Adrenal gland (tissue), 12 donors: ENCODE results near the gene HIVEP1. TPM values are rescaled to one million over a fixed set of nuclear protein-coding genes. Genes with fewer than 3 reads are reported as not detected.

Experiments used
- DNase-seq, 7 donors: peaks; one replicate each; pipeline ENCODE4 v3.0.0-alpha.2; 2019 to 2020
- H3K27ac ChIP-seq, 5 donors: fragments of 200-600 bp; sonication (generic) in 4 of 5; 1 replicate in 3 of 5; 2 replicates in 2 of 5; pipeline versions ENCODE4 v1.5.1 to v1.8.0; 2016 to 2020; ENCODE audit warnings: mild to moderate bottlenecking in 1 of 5
- H3K27me3 ChIP-seq: fragments of 200-600 bp; 2 replicates; pipeline ENCODE4 v1.8.0; 2021
- H3K36me3 ChIP-seq, 2 donors: fragments of 200-600 bp; replicated peaks in 1 of 2; 1 replicate in 1 of 2; 2 replicates in 1 of 2; pipeline versions ENCODE4 v1.5.1 to v1.8.0; 2018 to 2022
- H3K4me1 ChIP-seq, 2 donors: fragments of 200-600 bp; replicated peaks in 1 of 2; 1 replicate in 1 of 2; 2 replicates in 1 of 2; pipeline versions ENCODE4 v1.5.1 to v1.8.0; 2018 to 2021
- H3K4me3 ChIP-seq, 4 donors: fragments of 200-600 bp; sonication (generic) in 3 of 4; one replicate each; pipeline ENCODE4 v1.5.1; 2016 to 2018
- H3K9me3 ChIP-seq, 3 donors: fragments of 200-600 bp; sonication (generic) in 1 of 3; replicated peaks in 1 of 3; 1 replicate in 2 of 3; 2 replicates in 1 of 3; pipeline versions ENCODE4 v1.5.1 to v1.8.0; 2016 to 2021
- CTCF ChIP-seq, 6 experiments: fragments of 450-650 bp in 4 of 6; fragments of 200-600 bp in 2 of 6; sonication (generic) in 1 of 6; IDR thresholded peaks; 1 replicate in 5 of 6; 2 replicates in 1 of 6; pipeline versions ENCODE4 v1.5.1 to v1.8.0; 2016 to 2021; ENCODE audit warnings: antibody characterized with exemption in 6 of 6, mild to moderate bottlenecking in 2 of 6, moderate library complexity in 1 of 6
- POLR2A ChIP-seq, 2 donors: fragments of 450-650 bp; IDR thresholded peaks; one replicate each; pipeline ENCODE4 v1.6.1; 2017; ENCODE audit warnings: antibody characterized with exemption in 2 of 2, mild to moderate bottlenecking in 2 of 2, moderate library complexity in 1 of 2
- WGBS, 4 donors: extraction: QIAGEN DNeasy Blood & Tissue Kit in 2 of 4; methylation state at CpG; one replicate each; pipeline versions ENCODE4 v1.1.5 to v1.1.7; 2013 to 2017; 5-methylcytosine and 5-hydroxymethylcytosine counted together
- intact Hi-C, 2 donors: fragments of 100-400 bp; cut with DNase I; formaldehyde crosslinking; loops; one replicate each; pipeline versions ENCODE4 v1.14.1 to v1.15.0; 2022 to 2023
- polyA plus RNA-seq, 3 donors: library from polyadenylated mRNA; stranded (reverse); fragments of 200-250 nt in 2 of 3; fragments of 350-450 nt in 1 of 3; fragmentation: Illumina TruSeq in 1 of 3; extraction: RNeasy Lipid Tissue Mini Kit (QIAGEN cat#74804) in 1 of 3; gene quantifications; one replicate each; pipeline ENCODE4 v1.2.3, GENCODE V29; 2013 to 2014
- total RNA-seq, 9 donors: library from RNA; depleted of rRNA in 4 of 9; stranded (reverse); fragments of >200 nt in 4 of 9; fragments of 120-200 nt in 1 of 9; fragmentation: NEBNext Ultra II Directional in 1 of 9; extraction: Animal tissue kit (Norgen Biotek cat#: 25700) in 1 of 9; gene quantifications; one replicate each; pipeline versions ENCODE4 v1.1.0 to v1.2.4, GENCODE V29; 2013 to 2023
- donor health status: healthy with polysubstance abuse.
- donor health status: Bipolar disorder and iron deficiency.
- donor health status: DM: yes; HTN: yes; CAD: no.
- donor health status: DM: no; HTN: no; CAD: no.
- donor health status: DM: no; HTN: no; CAD: no.
- donor health status: DM: yes; HTN: yes; CAD: no.

HIVEP1 gene
- total and polyA plus RNA-seq, 12 donors: 3.6 to 22.3 (median 11.9) TPM

GRCh38 chr6:12138936-12139335 lies 126.8 kb downstream of the HIVEP1 start:
- intact Hi-C loops: no loop called here
- DNase-seq: no peak
- Histone ChIP-seq H3K9me3 (no peaks in the 10 kb centered on the region), H3K27ac (no peak overlapping the region), H3K4me1 (peaks cover 0 to 16% of the 10 kb centered on the region in 2 donors), H3K4me3 (no peak overlapping the region), H3K27me3 (no peaks in the 10 kb centered on the region), H3K36me3 (peaks cover 0 to 14% of the 10 kb centered on the region in 2 donors)
- TF ChIP-seq POLR2A (IDR thresholded peaks at IDR 0.05) (no peak), CTCF (IDR thresholded peaks at IDR 0.05) (no peak)
- WGBS, 4 donors: 92 to 98% (median 97%) methylated on average over 4 of the region's 4 CpGs

DNA sequence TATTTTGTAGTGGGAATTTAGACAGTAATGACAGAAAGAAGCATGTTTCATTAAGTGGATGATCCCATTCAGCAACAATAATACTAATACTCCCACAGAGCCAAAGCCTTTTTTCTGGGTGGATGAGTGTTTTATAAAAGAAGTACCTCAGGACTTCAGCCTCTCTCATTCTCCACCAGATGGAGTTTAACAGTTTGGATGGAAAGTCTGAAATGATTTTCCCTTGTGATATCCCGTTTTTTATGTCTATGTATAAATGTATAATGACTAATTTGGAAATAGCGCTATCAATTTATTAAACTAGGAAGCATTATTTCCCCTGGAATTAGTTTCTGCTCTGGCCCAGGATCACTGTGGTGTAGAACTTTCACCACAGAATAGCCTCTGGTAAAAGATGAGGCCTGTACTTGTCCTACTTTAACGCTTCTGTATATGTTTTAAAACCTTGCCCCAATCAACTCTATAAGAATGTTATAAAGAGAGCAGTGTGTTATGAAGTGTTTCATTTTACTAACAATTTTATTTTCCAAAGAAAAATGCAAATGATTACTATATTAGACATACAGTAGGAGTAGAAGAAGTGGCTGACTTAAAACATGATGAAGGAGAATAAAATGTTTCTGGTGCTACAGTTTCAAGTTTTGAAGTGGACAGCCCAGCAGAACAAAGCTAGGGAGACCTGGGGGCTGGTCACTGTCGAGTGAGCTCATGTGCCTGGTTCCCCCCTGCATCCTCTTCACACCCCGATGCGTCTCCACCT lies 135.6 kb downstream of the HIVEP1 start:
- intact Hi-C loops: no loop called here
- Histone ChIP-seq H3K4me1 (no peaks in the 10 kb centered on the region), H3K27me3 (no peaks in the 10 kb centered on the region), H3K36me3 (no peaks in the 10 kb centered on the region), H3K4me3 (no peak overlapping the region), H3K9me3 (no peaks in the 10 kb centered on the region), H3K27ac (no peak overlapping the region)
- no peak for DNase-seq
- WGBS, 4 donors: 78 to 93% (median 87%) methylated on average over 6 of the region's 6 CpGs
- TF ChIP-seq POLR2A (IDR thresholded peaks at IDR 0.05) (no peak), CTCF (IDR thresholded peaks at IDR 0.05) (peak in 1 of 6 experiments; percentile 10)

DNA sequence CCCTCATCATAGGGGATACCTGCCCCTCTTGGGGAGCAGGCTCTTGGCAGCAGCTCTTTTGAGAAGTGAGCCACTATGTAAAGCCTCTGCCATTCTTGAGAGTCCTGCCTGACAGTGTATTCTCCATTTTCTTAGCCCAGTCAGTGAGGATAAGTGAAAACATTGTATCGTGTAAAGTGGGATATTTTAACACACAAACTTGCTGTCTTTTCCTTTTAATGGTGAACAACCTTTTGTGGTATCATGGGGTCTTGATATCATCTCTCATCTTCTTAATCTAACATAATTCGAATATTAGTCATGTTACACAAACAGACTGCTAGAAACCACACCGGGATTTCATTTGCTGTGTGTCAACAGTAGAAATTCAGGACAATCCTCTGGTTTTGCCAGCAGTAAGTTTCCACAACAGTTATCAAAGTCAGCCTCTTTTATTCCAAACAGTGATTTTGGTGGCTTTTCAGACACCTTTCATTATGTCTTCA lies 136.2 kb downstream of the HIVEP1 start:
- H3K4me1 ChIP-seq: no peaks in the 10 kb centered on the region
- no peaks in the 10 kb centered on the region for H3K9me3 ChIP-seq
- DNase-seq: no peak
- no peak overlapping the region for H3K4me3 ChIP-seq
- intact Hi-C loops: no loop called here
- no peak overlapping the region for H3K27ac ChIP-seq
- no peaks in the 10 kb centered on the region for H3K36me3 ChIP-seq
- no peak for TF ChIP-seq CTCF (IDR thresholded peaks at IDR 0.05)
- no peak for TF ChIP-seq POLR2A (IDR thresholded peaks at IDR 0.05)
- 85 to 93% (median 89%) methylated on average over 3 of the region's 3 CpGs for WGBS, 4 donors
- H3K27me3 ChIP-seq: no peaks in the 10 kb centered on the region

GRCh38 chr6:12148841-12149240 lies 136.7 kb downstream of the HIVEP1 start:
- H3K4me1 ChIP-seq: no peaks in the 10 kb centered on the region
- WGBS, 4 donors: 53 to 76% (median 65%) methylated on average over 4 of the region's 4 CpGs
- no peaks in the 10 kb centered on the region for H3K36me3 ChIP-seq
- H3K9me3 ChIP-seq: no peaks in the 10 kb centered on the region
- H3K27me3 ChIP-seq: no peaks in the 10 kb centered on the region
- H3K27ac ChIP-seq: no peak overlapping the region
- TF ChIP-seq POLR2A (IDR thresholded peaks at IDR 0.05): no peak
- no peak for TF ChIP-seq CTCF (IDR thresholded peaks at IDR 0.05)
- H3K4me3 ChIP-seq: no peak overlapping the region
- intact Hi-C loops: no loop called here
- no peak for DNase-seq
